K562 (cell line): Measurements from ENCODE around the gene RIC3. TPM values are rescaled to one million over a fixed set of nuclear protein-coding genes. Genes with fewer than 3 reads are reported as not detected.

Experiments
- KLF6 ChIP-seq: fragments of 250-450 bp; sonication (Bioruptor Pico); IDR thresholded peaks from 2 replicates; pipeline ENCODE4 v1.4.0; 2020; ENCODE audit warnings: mild to moderate bottlenecking, moderate library complexity, borderline replicate concordance
- SAP30 ChIP-seq: fragments of 200-600 bp; sonication (generic); IDR thresholded peaks from 2 replicates; pipeline ENCODE4 v1.6.1; 2012; ENCODE audit warnings: borderline replicate concordance, low read depth, mild to moderate bottlenecking, moderate library complexity, low read length, control low read depth, inconsistent platforms; ENCODE audit not compliant: insufficient read depth, poor library complexity, severe bottlenecking
- TRIM28 ChIP-seq: fragments of 450-650 bp; IDR thresholded peaks from 2 replicates; pipeline ENCODE4 v1.6.1; 2017
- ZNF165 ChIP-seq: fragments of 250-450 bp; sonication (Bioruptor Pico); IDR thresholded peaks from 2 replicates; pipeline ENCODE4 v1.4.0; 2020; ENCODE audit warnings: borderline replicate concordance
- ZNF717 ChIP-seq: fragments of 250-450 bp; sonication (Bioruptor Pico); IDR thresholded peaks from 2 replicates; pipeline ENCODE4 v1.5.0; 2021
- polyA plus RNA-seq, 8 experiments: library from polyadenylated mRNA; depleted of rRNA in 4 of 8; stranded (reverse) in 5 of 8; unstranded in 3 of 8; fragments of >200 nt; fragmentation: Nextera tagmentation in 2 of 8; fragmentation: Illumina TruSeq in 1 of 8; extraction: Ambion mirVana in 2 of 8; extraction: Trizol in 1 of 8; gene quantifications; 2 replicates each; pipeline versions ENCODE4 v1.2.1 to v1.2.3, GENCODE V29; 2011 to 2014; ENCODE audit warnings: inconsistent platforms in 1 of 8, missing spikeins in 1 of 8
- total RNA-seq, 7 experiments: library from RNA; depleted of rRNA in 6 of 7; stranded (reverse); fragments of >200 nt in 6 of 7; fragmentation: Illumina TruSeq in 2 of 7; extraction: Trizol in 2 of 7; gene quantifications; 2 replicates each; pipeline versions ENCODE4 v1.2.1 to v1.2.3, GENCODE V29; 2011 to 2021; ENCODE audit warnings: low replicate concordance in 1 of 7
- TF ChIP-seq, protein P1 (sequence below): sonication (generic); formaldehyde crosslinking; IDR thresholded peaks from 2 replicates; pipeline ENCODE4 v1.8.0; 2023; ENCODE audit warnings: missing genetic modification reagents, mild to moderate bottlenecking, borderline replicate concordance
- TF ChIP-seq, protein P2 (sequence below), 2 experiments: fragments of 450-650 bp; IDR thresholded peaks; 2 replicates each; pipeline ENCODE4 v1.6.1; 2018; ENCODE audit warnings: mild to moderate bottlenecking in 2 of 2, low read depth in 1 of 2; ENCODE audit not compliant: partially characterized antibody in 2 of 2
- TF ChIP-seq, protein P3 (sequence below): sonication (generic); formaldehyde crosslinking; IDR thresholded peaks from 2 replicates; pipeline ENCODE4 v1.8.0; 2022; ENCODE audit warnings: mild to moderate bottlenecking, missing genetic modification reagents
- TF ChIP-seq, protein P4 (sequence below): fragments of 250-450 bp; sonication (Bioruptor Pico); IDR thresholded peaks from 2 replicates; pipeline ENCODE4 v1.8.0; 2022; ENCODE audit warnings: inconsistent platforms, mild to moderate bottlenecking, moderate library complexity, borderline replicate concordance
- TF ChIP-seq, protein P5 (sequence below): sonication (generic); formaldehyde crosslinking; IDR thresholded peaks from 2 replicates; pipeline ENCODE4 v1.8.0; 2023; ENCODE audit warnings: mild to moderate bottlenecking, missing genetic modification reagents

RIC3 gene
- total and polyA plus RNA-seq, 9 of the 15 experiments (the other 6 are each of a cell fraction or from before 2014, with no cell fraction given): 0.03 to 0.16 (median 0.05) TPM; not detected in 4

DNA sequence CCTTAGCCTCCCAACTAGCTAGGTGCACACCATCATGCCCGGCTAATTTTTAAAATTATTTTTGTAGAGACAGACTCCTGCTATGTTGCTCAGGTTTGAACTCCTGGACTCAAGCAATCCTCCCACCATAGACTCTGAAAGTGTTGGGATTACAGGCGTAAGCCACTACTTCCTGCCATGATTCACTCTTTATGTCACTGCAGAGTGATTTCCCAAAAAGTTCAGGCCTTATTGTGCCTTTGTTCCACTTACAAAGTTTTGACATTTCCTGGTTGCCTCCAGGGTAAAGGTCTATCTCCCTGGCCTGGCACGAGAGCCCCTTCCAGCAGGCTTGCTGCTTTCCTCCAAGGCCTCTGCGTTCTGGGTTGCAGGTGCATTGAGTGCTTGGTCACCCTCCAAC is 44.6 kb upstream of the RIC3 start (continued):
- TF ChIP-seq, protein P1, sequence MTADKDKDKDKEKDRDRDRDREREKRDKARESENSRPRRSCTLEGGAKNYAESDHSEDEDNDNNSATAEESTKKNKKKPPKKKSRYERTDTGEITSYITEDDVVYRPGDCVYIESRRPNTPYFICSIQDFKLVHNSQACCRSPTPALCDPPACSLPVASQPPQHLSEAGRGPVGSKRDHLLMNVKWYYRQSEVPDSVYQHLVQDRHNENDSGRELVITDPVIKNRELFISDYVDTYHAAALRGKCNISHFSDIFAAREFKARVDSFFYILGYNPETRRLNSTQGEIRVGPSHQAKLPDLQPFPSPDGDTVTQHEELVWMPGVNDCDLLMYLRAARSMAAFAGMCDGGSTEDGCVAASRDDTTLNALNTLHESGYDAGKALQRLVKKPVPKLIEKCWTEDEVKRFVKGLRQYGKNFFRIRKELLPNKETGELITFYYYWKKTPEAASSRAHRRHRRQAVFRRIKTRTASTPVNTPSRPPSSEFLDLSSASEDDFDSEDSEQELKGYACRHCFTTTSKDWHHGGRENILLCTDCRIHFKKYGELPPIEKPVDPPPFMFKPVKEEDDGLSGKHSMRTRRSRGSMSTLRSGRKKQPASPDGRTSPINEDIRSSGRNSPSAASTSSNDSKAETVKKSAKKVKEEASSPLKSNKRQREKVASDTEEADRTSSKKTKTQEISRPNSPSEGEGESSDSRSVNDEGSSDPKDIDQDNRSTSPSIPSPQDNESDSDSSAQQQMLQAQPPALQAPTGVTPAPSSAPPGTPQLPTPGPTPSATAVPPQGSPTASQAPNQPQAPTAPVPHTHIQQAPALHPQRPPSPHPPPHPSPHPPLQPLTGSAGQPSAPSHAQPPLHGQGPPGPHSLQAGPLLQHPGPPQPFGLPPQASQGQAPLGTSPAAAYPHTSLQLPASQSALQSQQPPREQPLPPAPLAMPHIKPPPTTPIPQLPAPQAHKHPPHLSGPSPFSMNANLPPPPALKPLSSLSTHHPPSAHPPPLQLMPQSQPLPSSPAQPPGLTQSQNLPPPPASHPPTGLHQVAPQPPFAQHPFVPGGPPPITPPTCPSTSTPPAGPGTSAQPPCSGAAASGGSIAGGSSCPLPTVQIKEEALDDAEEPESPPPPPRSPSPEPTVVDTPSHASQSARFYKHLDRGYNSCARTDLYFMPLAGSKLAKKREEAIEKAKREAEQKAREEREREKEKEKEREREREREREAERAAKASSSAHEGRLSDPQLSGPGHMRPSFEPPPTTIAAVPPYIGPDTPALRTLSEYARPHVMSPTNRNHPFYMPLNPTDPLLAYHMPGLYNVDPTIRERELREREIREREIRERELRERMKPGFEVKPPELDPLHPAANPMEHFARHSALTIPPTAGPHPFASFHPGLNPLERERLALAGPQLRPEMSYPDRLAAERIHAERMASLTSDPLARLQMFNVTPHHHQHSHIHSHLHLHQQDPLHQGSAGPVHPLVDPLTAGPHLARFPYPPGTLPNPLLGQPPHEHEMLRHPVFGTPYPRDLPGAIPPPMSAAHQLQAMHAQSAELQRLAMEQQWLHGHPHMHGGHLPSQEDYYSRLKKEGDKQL (CRISPR knock-in tag): no peak
- TF ChIP-seq ZNF165 (no peak), KLF6 (CRISPR knock-in tag) (no peak), ZNF717 (CRISPR knock-in tag) (no peak), SAP30 (no peak), TRIM28 (no peak)
- TF ChIP-seq, protein P2, sequence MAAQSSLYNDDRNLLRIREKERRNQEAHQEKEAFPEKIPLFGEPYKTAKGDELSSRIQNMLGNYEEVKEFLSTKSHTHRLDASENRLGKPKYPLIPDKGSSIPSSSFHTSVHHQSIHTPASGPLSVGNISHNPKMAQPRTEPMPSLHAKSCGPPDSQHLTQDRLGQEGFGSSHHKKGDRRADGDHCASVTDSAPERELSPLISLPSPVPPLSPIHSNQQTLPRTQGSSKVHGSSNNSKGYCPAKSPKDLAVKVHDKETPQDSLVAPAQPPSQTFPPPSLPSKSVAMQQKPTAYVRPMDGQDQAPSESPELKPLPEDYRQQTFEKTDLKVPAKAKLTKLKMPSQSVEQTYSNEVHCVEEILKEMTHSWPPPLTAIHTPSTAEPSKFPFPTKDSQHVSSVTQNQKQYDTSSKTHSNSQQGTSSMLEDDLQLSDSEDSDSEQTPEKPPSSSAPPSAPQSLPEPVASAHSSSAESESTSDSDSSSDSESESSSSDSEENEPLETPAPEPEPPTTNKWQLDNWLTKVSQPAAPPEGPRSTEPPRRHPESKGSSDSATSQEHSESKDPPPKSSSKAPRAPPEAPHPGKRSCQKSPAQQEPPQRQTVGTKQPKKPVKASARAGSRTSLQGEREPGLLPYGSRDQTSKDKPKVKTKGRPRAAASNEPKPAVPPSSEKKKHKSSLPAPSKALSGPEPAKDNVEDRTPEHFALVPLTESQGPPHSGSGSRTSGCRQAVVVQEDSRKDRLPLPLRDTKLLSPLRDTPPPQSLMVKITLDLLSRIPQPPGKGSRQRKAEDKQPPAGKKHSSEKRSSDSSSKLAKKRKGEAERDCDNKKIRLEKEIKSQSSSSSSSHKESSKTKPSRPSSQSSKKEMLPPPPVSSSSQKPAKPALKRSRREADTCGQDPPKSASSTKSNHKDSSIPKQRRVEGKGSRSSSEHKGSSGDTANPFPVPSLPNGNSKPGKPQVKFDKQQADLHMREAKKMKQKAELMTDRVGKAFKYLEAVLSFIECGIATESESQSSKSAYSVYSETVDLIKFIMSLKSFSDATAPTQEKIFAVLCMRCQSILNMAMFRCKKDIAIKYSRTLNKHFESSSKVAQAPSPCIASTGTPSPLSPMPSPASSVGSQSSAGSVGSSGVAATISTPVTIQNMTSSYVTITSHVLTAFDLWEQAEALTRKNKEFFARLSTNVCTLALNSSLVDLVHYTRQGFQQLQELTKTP (IDR thresholded peaks at IDR 0.05; ENCODE audit: low read depth in 1 of 2, partially characterized antibody in 2 of 2): no peak
- TF ChIP-seq, protein P3, sequence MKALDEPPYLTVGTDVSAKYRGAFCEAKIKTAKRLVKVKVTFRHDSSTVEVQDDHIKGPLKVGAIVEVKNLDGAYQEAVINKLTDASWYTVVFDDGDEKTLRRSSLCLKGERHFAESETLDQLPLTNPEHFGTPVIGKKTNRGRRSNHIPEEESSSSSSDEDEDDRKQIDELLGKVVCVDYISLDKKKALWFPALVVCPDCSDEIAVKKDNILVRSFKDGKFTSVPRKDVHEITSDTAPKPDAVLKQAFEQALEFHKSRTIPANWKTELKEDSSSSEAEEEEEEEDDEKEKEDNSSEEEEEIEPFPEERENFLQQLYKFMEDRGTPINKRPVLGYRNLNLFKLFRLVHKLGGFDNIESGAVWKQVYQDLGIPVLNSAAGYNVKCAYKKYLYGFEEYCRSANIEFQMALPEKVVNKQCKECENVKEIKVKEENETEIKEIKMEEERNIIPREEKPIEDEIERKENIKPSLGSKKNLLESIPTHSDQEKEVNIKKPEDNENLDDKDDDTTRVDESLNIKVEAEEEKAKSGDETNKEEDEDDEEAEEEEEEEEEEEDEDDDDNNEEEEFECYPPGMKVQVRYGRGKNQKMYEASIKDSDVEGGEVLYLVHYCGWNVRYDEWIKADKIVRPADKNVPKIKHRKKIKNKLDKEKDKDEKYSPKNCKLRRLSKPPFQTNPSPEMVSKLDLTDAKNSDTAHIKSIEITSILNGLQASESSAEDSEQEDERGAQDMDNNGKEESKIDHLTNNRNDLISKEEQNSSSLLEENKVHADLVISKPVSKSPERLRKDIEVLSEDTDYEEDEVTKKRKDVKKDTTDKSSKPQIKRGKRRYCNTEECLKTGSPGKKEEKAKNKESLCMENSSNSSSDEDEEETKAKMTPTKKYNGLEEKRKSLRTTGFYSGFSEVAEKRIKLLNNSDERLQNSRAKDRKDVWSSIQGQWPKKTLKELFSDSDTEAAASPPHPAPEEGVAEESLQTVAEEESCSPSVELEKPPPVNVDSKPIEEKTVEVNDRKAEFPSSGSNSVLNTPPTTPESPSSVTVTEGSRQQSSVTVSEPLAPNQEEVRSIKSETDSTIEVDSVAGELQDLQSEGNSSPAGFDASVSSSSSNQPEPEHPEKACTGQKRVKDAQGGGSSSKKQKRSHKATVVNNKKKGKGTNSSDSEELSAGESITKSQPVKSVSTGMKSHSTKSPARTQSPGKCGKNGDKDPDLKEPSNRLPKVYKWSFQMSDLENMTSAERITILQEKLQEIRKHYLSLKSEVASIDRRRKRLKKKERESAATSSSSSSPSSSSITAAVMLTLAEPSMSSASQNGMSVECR: no peak
- TF ChIP-seq, protein P4, sequence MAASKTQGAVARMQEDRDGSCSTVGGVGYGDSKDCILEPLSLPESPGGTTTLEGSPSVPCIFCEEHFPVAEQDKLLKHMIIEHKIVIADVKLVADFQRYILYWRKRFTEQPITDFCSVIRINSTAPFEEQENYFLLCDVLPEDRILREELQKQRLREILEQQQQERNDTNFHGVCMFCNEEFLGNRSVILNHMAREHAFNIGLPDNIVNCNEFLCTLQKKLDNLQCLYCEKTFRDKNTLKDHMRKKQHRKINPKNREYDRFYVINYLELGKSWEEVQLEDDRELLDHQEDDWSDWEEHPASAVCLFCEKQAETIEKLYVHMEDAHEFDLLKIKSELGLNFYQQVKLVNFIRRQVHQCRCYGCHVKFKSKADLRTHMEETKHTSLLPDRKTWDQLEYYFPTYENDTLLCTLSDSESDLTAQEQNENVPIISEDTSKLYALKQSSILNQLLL: no peak
- TF ChIP-seq, protein P5, sequence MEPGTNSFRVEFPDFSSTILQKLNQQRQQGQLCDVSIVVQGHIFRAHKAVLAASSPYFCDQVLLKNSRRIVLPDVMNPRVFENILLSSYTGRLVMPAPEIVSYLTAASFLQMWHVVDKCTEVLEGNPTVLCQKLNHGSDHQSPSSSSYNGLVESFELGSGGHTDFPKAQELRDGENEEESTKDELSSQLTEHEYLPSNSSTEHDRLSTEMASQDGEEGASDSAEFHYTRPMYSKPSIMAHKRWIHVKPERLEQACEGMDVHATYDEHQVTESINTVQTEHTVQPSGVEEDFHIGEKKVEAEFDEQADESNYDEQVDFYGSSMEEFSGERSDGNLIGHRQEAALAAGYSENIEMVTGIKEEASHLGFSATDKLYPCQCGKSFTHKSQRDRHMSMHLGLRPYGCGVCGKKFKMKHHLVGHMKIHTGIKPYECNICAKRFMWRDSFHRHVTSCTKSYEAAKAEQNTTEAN (CRISPR knock-in tag): no peak
